Endodermal cell (in vitro differentiated cells): ENCODE data around the gene TMC7. TPM values are rescaled to one million over a fixed set of nuclear protein-coding genes. Genes with fewer than 3 reads are reported as not detected.
A peak's percentile ranks its signal among the peaks of the same experiment; 100 is the strongest.

Experiments used
- DNase-seq: peaks from one replicate; pipeline ENCODE4 v3.0.0-alpha.2; 2017
- H3K27ac ChIP-seq: 2 replicates; pipeline ENCODE4 v1.5.1; 2013; ENCODE audit warnings: mild to moderate bottlenecking, low read depth, low read length, moderate library complexity
- H3K27me3 ChIP-seq: 2 replicates; pipeline ENCODE4 v1.6.1; 2013; ENCODE audit warnings: mild to moderate bottlenecking, low read length, moderate library complexity; ENCODE audit not compliant: insufficient read depth, control insufficient read depth, poor library complexity, severe bottlenecking
- H3K36me3 ChIP-seq: 2 replicates; pipeline ENCODE4 v1.7.0; 2013; ENCODE audit warnings: mild to moderate bottlenecking, low read length, moderate library complexity; ENCODE audit not compliant: control insufficient read depth, insufficient read depth
- H3K4me1 ChIP-seq: one replicate; pipeline ENCODE4 v1.7.0; 2013; ENCODE audit warnings: low read length; ENCODE audit not compliant: control insufficient read depth, insufficient read depth
- H3K4me3 ChIP-seq: 2 replicates; pipeline ENCODE4 v1.5.1; 2013; ENCODE audit warnings: mild to moderate bottlenecking, low read length, moderate library complexity
- H3K9ac ChIP-seq: 2 replicates; pipeline ENCODE4 v1.6.1; 2013; ENCODE audit warnings: mild to moderate bottlenecking, low read length, moderate library complexity; ENCODE audit not compliant: poor library complexity, severe bottlenecking; ENCODE audit errors: extremely low read depth
- H3K9me3 ChIP-seq: 2 replicates; pipeline ENCODE4 v1.6.1; 2013; ENCODE audit warnings: mild to moderate bottlenecking, low read length, moderate library complexity; ENCODE audit not compliant: control insufficient read depth
- H3K27ac Mint-ChIP-seq: 2 replicates; pipeline ENCODE4 v1.8.0; 2020; ENCODE audit warnings: mixed read lengths
- H3K27me3 Mint-ChIP-seq: 2 replicates; pipeline ENCODE4 v1.8.0; 2021; ENCODE audit warnings: mild to moderate bottlenecking, mixed read lengths; ENCODE audit not compliant: insufficient read depth
- H3K36me3 Mint-ChIP-seq: 2 replicates; pipeline ENCODE4 v1.8.0; 2020; ENCODE audit warnings: low read depth, mixed read lengths
- H3K4me1 Mint-ChIP-seq: 2 replicates; pipeline ENCODE4 v1.8.0; 2020; ENCODE audit warnings: mixed read lengths
- H3K4me3 Mint-ChIP-seq: 2 replicates; pipeline ENCODE4 v1.8.0; 2020; ENCODE audit warnings: mild to moderate bottlenecking, moderate library complexity, mixed read lengths
- H3K9me3 Mint-ChIP-seq: 2 replicates; pipeline ENCODE4 v1.8.0; 2020; ENCODE audit warnings: mild to moderate bottlenecking, mixed read lengths
- CTCF ChIP-seq: fragments of 200-600 bp; sonication (generic); conservative IDR thresholded peaks from 2 replicates; pipeline ENCODE4 v1.5.0; 2021; ENCODE audit warnings: antibody characterized with exemption, mild to moderate bottlenecking
- WGBS, 2 experiments: methylation state at CpG; one replicate each; pipeline versions ENCODE4 v1.1.5 to v1.1.7; 2013; ENCODE audit warnings: missing lambda C conversion rate in 2 of 2, mixed read lengths in 1 of 2; ENCODE audit not compliant: insufficient coverage in 1 of 2, insufficient read length in 1 of 2; 5-methylcytosine and 5-hydroxymethylcytosine counted together
- total RNA-seq, 2 donors: library from RNA; stranded (reverse); fragmentation: NEBNext Ultra II Directional in 1 of 2; extraction: Animal tissue kit (Norgen Biotek cat#: 25700) in 1 of 2; gene quantifications; 2 replicates in 1 of 2; 3 replicates in 1 of 2; pipeline ENCODE4 v1.2.1, GENCODE V29; 2021

The TMC7 gene
- total RNA-seq, 2 donors from 2014 or later = 14.9 to 16.6 TPM

- peaks cover 10% of the 10 kb centered on the region for H3K9me3 Mint-ChIP-seq
- H3K4me3 ChIP-seq = no peak overlapping the region
- H3K9ac ChIP-seq = no peak overlapping the region
- peaks cover 18% of the 10 kb centered on the region for H3K36me3 Mint-ChIP-seq
- peaks cover 13% of the 10 kb centered on the region for H3K27me3 Mint-ChIP-seq
- H3K4me1 ChIP-seq = no peaks in the 10 kb centered on the region
- no peak overlapping the region for H3K27ac ChIP-seq
- H3K27ac Mint-ChIP-seq = no peak overlapping the region
- TF ChIP-seq CTCF = no peak
- H3K4me1 Mint-ChIP-seq = peaks cover 7% of the 10 kb centered on the region
- H3K9me3 ChIP-seq = peaks cover 23% of the 10 kb centered on the region
- H3K36me3 ChIP-seq = peaks cover 15% of the 10 kb centered on the region
- H3K4me3 Mint-ChIP-seq = no peak overlapping the region
- no peak for DNase-seq
- WGBS, 2 experiments = 84 to 88% methylated on average over 4 to 8 of the region's 8 CpGs
- H3K27me3 ChIP-seq = no peaks in the 10 kb centered on the region
Observed at GRCh38 chr16:19085679-19086200, 102.0 kb downstream of the TMC7 start.

DNA sequence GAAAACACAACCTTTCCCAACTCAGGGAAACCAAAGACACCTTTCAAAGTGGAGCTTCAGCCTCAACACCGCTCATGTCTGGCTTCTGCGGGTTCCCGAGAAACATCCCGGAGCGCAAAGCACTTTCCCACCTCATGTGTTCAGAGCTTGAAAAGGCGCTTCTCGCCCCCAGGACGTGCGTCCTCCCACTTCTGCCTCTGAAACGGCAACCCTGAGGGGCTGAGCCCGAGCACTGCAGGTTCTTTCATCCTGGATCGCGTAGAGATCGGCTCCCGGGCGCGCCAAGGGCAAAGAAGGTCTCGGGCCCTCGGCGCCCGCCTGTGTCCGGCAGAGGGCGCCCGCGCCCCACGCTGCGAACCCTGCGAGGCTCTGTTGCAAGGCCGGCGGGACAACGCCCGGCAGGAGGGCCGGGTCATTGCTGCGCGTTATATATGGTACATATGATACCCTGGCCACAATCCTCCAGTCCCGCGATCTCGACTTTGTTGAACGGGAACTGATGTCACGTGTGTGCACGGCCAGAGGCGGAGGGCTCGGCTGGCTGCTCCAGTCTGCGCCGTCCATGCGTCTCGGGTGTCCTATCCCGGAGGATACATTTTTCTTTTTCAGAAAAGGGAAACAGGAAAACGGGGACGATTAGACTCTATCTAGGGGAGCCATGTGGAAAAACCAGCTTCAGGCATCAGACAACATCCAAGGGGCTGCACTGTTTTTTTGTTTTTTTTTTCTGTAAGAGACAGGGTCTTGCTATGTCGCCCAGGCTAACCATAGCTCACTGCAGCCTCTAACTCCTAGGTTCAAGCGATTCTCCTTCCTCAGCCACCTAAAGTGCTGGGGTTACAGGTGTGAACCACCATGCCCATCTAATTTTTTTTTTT, 102.8 kb downstream of the TMC7 start:
- no peaks in the 10 kb centered on the region for H3K4me1 ChIP-seq
- no peak overlapping the region for H3K27ac ChIP-seq
- Mint-ChIP-seq H3K27me3 (peaks cover 13% of the 10 kb centered on the region), H3K27ac (no peak overlapping the region), H3K9me3 (peaks cover 3% of the 10 kb centered on the region), H3K4me1 (peaks cover 7% of the 10 kb centered on the region), H3K4me3 (peak overlapping the region; percentile 38), H3K36me3 (peaks cover 10% of the 10 kb centered on the region)
- DNase-seq = peak; percentile 96
- peak; percentile 100 for TF ChIP-seq CTCF
- no peak overlapping the region for H3K4me3 ChIP-seq
- H3K9me3 ChIP-seq = peaks cover 15% of the 10 kb centered on the region
- peaks cover 7% of the 10 kb centered on the region for H3K36me3 ChIP-seq
- 25 to 41% methylated on average over 22 to 52 of the region's 52 CpGs for WGBS, 2 experiments
- H3K27me3 ChIP-seq = no peaks in the 10 kb centered on the region
- no peak overlapping the region for H3K9ac ChIP-seq

- Mint-ChIP-seq H3K27me3 (peaks cover 13% of the 10 kb centered on the region), H3K4me3 (no peak overlapping the region), H3K27ac (no peak overlapping the region), H3K4me1 (peaks cover 8% of the 10 kb centered on the region), H3K36me3 (no peaks in the 10 kb centered on the region), H3K9me3 (peaks cover 2% of the 10 kb centered on the region)
- Histone ChIP-seq H3K9me3 (peaks cover 8% of the 10 kb centered on the region), H3K4me3 (no peak overlapping the region), H3K9ac (no peak overlapping the region), H3K27ac (no peak overlapping the region), H3K27me3 (no peaks in the 10 kb centered on the region), H3K4me1 (no peaks in the 10 kb centered on the region), H3K36me3 (no peaks in the 10 kb centered on the region)
- TF ChIP-seq CTCF = no peak
- peak; percentile 14 for DNase-seq
- 91 to 100% methylated on average over 3 to 5 of the region's 5 CpGs for WGBS, 2 experiments
Observed at GRCh38 chr16:19088341-19088916, 104.7 kb downstream of the TMC7 start.
